HG03175 (cell line): ENCODE data around the gene HM13.
"Not testable (repeated sequence)": the region's sequence is repeated elsewhere in the genome, so short reads cannot be mapped to it uniquely, and the experiment has no call there.

Source experiments
- ATAC-seq: cut with Tn5 transposase; IDR thresholded peaks from one replicate; pipeline ENCODE4 v1.9.1; 2021; ENCODE audit warnings: mild to moderate bottlenecking, moderate library complexity; ENCODE audit not compliant: unreplicated experiment

The HM13 gene

GRCh38 chr20:31605031-31605901, 91.0 kb downstream of the HM13 start, which contains the start of gene ID1:
ID1 (plus strand) TSS chr20:31605289; CDS start chr20:31605388, 99 bp downstream.
- ATAC-seq: peak; percentile 84

DNA sequence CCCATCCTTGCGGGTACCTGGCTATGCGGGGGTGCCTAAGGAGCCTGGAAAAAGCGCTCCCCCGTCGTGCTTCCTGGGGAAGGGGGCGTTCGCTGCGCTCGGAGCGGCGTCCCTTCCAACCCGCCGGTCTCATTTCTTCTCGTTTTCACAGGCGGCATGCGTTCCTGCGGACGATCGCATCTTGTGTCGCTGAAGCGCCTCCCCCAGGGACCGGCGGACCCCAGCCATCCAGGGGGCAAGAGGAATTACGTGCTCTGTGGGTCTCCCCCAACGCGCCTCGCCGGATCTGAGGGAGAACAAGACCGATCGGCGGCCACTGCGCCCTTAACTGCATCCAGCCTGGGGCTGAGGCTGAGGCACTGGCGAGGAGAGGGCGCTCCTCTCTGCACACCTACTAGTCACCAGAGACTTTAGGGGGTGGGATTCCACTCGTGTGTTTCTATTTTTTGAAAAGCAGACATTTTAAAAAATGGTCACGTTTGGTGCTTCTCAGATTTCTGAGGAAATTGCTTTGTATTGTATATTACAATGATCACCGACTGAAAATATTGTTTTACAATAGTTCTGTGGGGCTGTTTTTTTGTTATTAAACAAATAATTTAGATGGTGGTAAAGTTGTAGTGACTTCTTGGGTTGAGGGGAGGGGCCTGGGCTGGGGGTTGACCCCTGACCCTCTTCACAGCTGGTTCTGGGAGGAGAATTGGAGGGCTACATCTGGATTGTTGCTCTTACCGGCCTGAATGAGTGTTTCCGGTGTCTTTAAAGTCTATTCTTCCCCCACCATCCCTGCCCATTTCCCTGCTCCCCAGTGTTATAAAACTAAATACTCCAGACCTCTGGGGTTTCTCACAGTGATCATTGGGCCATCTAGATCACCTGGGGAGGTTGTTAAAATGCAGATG, 91.9 kb downstream of the HM13 start:
- no peak for ATAC-seq

- ATAC-seq: no peak
Observed at GRCh38 chr20:31606804-31607639, 92.8 kb downstream of the HM13 start.

DNA sequence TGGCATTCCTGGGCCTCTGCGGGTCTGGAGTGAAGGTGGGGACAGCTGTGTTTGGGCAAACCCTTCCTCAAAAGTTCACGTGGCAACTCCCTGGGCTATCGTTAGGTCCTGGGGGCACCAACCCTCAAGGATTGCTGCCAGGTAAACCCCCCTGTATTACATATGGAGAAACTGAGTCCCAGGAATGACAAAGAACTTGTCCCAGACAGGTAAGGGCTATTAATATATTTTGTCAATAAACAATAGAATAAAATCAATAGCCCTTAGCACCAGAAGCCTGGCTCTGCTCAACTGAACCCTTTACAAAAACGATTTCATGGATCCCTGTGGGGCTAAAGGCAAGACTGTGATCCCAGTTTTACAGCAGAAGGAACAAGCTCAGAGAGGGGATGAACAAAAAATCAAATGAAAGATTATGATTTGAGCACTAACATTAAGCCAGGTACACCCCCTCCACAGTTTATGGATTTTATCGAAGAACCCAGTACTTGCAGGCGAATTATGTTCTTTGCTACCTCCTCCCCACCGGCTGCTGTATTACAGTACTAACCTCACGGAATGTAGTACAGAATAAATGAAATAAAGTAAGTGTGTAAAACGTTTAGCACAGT, 93.5 kb downstream of the HM13 start:
- no peak for ATAC-seq

GRCh38 chr20:31608251-31608945, 94.2 kb downstream of the HM13 start:
- ATAC-seq: no peak

- not testable (repeated sequence) for ATAC-seq
Observed at GRCh38 chr20:31612271-31612640, 98.0 kb downstream of the HM13 start.

GRCh38 chr20:31615416-31615815, 101.2 kb downstream of the HM13 start:
- no peak for ATAC-seq

DNA sequence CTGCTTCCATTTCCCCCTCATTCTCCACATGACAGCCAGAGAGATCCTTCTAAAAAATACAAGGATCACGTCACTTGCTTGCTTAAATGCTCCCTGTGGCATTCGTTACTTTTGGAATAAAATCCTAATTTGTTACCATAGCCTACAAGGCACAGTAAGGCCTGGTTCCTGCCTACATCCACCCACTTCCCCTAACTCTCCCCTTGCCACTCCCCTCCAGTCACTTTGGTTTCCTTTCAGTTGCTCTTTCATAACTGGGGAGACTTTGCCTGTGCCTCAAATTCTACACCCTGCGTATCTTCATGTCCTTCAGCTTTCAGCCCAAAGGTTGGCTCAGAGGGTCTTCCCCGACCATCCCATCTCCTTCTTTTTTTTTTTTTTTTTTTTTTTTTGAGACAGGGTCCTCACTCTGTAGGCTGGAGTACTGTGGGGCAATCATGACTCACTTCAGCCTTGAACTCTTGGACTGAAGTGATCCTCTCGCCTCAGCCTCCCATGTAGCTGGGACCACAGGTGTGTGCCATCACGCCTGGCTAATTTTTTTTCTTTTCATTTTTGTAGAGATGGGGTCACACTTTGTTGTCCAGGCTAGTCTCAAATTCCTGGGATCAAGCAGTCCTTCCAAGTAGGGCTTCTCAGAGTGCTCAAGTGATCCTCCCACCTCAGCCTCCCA, 103.3 kb downstream of the HM13 start:
- no peak for ATAC-seq
